Activated T-cell treated with anti-CD3 and anti-CD28 coated beads, Interleukin-2, amount 50 U/mL, for 72 hours (primary cell): ENCODE results near the gene NDOR1. TPM values are rescaled to one million over a fixed set of nuclear protein-coding genes. Genes with fewer than 3 reads are reported as not detected.
A peak's percentile ranks its signal among the peaks of the same experiment; 100 is the strongest.
"Not testable (repeated sequence)": the region's sequence is repeated elsewhere in the genome, so short reads cannot be mapped to it uniquely, and the experiment has no call there.

Source experiments
- ATAC-seq, 2 donors: fragments of 150-1000 bp; cut with Tn5 transposase; replicated peaks in 1 of 2; 2 replicates each; pipeline ENCODE4 v1.10.0; 2021; ENCODE audit warnings: moderate library complexity in 2 of 2, mild to moderate bottlenecking in 1 of 2
- DNase-seq, 2 donors: peaks; one replicate each; pipeline ENCODE4 v3.0.0; 2021 to 2022; ENCODE audit warnings: mixed read lengths in 1 of 2
- H3K27ac Mint-ChIP-seq: one replicate; pipeline ENCODE4 v1.8.0; 2022; ENCODE audit warnings: mild to moderate bottlenecking, moderate library complexity, mixed read lengths
- H3K27me3 Mint-ChIP-seq: one replicate; pipeline ENCODE4 v1.8.0; 2022; ENCODE audit warnings: low read depth, mixed read lengths
- H3K36me3 Mint-ChIP-seq, 2 donors: one replicate each; pipeline ENCODE4 v1.8.0; 2022; ENCODE audit warnings: mixed read lengths in 2 of 2, mild to moderate bottlenecking in 1 of 2; ENCODE audit not compliant: insufficient read depth in 2 of 2
- H3K4me1 Mint-ChIP-seq: one replicate; pipeline ENCODE4 v1.8.0; 2022; ENCODE audit warnings: low read depth, mixed read lengths
- H3K4me3 Mint-ChIP-seq, 2 donors: one replicate each; pipeline ENCODE4 v1.8.0; 2022; ENCODE audit warnings: mild to moderate bottlenecking in 2 of 2, mixed read lengths in 2 of 2, moderate library complexity in 2 of 2
- H3K9me3 Mint-ChIP-seq, 2 donors: one replicate each; pipeline ENCODE4 v1.8.0; 2022; ENCODE audit warnings: mixed read lengths in 2 of 2
- total RNA-seq, 2 donors: library from RNA; stranded (reverse); gene quantifications; one replicate each; pipeline ENCODE4 v1.2.3, GENCODE V29; 2022

NDOR1 gene
- total RNA-seq, 2 donors from 2014 or later: 43.3 to 50.9 TPM

DNA sequence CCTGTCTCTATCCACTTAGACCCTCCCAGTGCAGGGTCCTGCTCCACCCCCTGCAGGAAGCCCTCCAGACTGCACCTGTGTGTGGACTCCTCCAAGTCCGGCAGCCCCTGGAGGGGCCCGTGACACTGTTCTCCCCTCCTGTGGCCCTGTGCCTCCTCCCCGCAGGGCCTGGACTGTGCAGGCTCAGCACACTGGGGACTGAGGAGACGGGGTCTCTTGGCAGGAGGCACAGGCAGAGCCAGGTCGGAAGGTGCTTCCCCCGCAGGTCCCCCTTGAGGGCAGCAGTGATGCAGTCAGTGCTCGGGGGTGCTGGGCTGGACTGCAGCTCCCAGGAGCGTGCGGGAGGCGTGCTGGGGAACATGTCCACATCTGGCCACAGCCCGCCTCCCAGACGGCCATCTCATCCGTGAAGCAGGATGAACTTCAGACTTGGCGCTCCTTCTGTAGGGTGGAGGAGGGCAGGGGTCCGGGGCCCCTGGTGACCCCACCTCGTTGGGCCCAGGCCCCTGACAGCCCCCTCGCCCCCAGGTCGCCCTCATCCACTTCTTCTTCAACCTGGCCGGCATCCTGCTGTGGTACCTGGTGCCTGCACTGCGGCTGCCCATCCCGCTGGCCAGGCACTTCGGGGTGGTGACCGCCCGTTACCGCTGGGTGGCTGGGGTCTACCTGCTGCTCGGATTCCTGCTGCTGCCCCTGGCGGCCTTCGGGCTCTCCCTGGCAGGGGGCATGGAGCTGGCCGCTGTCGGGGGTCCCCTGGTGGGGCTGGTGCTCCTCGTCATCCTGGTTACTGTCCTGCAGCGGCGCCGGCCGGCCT, 30.1 kb downstream of the NDOR1 start:
- peaks cover 7% of the 10 kb centered on the region for H3K4me1 Mint-ChIP-seq
- ATAC-seq: no peak
- H3K27ac Mint-ChIP-seq: no peak overlapping the region
- no peak overlapping the region for H3K4me3 Mint-ChIP-seq
- no peaks in the 10 kb centered on the region for H3K27me3 Mint-ChIP-seq
- no peaks in the 10 kb centered on the region for H3K9me3 Mint-ChIP-seq
- H3K36me3 Mint-ChIP-seq: no peaks in the 10 kb centered on the region
- DNase-seq: no peak

DNA sequence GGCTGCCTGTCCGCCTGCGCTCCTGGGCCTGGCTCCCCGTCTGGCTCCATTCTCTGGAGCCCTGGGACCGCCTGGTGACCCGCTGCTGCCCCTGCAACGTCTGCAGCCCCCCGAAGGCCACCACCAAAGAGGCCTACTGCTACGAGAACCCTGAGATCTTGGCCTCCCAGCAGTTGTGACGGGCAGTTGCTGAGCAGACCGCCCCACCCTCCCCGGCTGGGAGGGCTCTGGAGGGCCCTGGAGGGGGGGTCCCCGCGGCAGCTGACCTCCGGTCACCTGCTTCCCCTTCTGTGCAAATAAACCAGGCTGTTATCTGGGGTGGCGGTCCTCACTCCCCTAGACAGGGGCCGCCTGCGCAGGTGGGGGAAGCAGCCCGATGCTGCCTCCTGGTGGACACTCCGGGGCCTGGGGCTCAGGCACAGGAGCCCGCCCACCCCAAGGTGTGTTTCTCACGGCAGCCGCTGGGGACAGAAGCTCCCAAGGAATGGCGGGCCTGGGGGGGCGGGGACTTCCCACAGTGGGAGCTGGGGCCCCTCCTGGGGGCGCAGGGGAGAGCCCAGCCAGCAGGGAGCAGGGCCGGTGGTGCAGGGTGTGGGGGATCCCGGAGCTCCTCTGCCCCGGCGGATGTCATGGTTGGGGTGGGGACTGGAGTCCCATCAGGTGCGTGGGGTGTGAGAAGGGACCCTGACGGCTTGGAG, 30.9 kb downstream of the NDOR1 start:
- Mint-ChIP-seq H3K4me3 (peak overlapping the region; percentile 43 to 52), H3K4me1 (peaks cover 7% of the 10 kb centered on the region), H3K36me3 (peaks cover 0 to 4% of the 10 kb centered on the region in 2 donors), H3K27ac (no peak overlapping the region), H3K27me3 (no peaks in the 10 kb centered on the region), H3K9me3 (no peaks in the 10 kb centered on the region)
- peak; percentile 93 to 94 for DNase-seq
- ATAC-seq: peak; percentile 26 to 35

DNA sequence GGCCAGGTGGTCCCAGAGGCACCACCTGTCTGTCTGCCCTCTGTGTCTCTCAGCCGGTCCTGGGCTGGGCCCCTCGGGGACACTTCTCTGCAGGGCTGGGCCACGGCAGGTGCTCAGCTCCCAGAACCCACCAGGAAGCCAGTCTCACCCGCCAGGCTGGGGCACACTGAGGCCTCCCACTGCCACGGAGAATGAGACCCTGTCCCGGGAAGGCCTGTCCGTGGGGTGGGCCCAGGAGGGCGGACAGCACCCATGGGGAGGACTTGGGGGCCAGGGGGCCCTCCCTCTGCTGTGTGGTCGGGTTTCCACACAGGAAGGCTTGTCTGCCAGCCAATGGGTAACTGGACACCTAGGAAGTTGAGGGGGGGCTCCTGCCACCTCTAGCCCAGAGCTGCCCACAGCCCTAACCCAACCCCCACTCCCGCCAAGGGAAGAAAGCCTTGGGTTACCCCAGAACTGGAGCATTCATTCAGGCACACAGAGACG, 31.5 kb downstream of the NDOR1 start:
- H3K4me3 Mint-ChIP-seq: peak overlapping the region; percentile 43 to 52
- peaks cover 7% of the 10 kb centered on the region for H3K4me1 Mint-ChIP-seq
- H3K36me3 Mint-ChIP-seq: peaks cover 0 to 4% of the 10 kb centered on the region in 2 donors
- ATAC-seq (no peak), DNase-seq (no peak)
- H3K27me3 Mint-ChIP-seq: no peaks in the 10 kb centered on the region
- no peak overlapping the region for H3K27ac Mint-ChIP-seq
- H3K9me3 Mint-ChIP-seq: no peaks in the 10 kb centered on the region

DNA sequence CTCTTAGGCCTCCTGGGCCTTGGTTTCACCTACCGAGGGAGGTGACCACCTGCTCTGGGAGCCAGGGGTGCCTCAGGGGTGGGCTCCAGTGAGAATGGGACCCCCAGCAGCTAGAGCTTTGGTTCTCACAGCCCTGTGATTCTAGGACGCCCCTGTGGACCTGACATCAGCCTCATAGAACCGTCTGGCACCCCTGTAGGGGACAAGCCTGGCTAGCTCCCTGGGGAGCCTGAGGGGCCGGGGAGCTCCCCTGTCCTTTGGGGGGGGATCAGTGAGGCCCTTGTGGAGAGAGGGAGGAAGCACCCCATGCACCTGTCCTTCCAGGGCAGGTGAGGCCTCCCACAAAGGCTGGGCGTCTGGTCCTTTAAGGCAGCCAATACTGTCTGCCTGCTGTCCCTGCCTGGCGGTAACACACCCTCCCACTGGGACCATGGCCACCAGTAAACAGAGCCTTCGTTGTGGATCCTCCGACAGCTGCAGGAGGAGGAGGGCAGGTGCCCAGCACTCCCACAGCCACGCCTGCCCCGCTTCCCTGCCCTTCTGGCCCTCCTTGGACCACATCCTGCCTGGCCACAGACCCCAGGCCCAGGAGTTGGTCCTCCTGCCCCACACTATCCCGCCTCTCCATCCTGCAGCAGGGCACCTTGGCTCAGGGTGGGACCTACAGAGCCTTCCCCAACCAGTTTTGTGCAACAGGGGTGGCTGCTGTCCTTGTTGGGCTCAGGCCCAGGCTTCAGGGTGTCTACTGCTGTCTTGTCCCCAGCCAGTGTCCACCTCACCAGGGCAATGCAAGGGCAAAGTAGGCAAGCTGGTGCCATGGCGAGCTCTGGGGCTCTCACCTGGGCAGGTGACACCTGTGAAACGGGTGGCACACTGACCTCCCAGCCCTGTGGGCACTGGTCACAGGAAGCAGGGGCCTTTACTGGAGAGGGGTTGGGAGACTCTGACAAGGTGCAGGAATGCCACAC, 32.5 kb downstream of the NDOR1 start:
- H3K9me3 Mint-ChIP-seq: no peaks in the 10 kb centered on the region
- H3K4me1 Mint-ChIP-seq: peaks cover 18% of the 10 kb centered on the region
- no peak overlapping the region for H3K27ac Mint-ChIP-seq
- ATAC-seq (no peak), DNase-seq (no peak)
- peak overlapping the region; percentile 18 to 91 for H3K4me3 Mint-ChIP-seq
- H3K27me3 Mint-ChIP-seq: no peaks in the 10 kb centered on the region
- peaks cover 8 to 9% of the 10 kb centered on the region in 2 donors for H3K36me3 Mint-ChIP-seq

DNA sequence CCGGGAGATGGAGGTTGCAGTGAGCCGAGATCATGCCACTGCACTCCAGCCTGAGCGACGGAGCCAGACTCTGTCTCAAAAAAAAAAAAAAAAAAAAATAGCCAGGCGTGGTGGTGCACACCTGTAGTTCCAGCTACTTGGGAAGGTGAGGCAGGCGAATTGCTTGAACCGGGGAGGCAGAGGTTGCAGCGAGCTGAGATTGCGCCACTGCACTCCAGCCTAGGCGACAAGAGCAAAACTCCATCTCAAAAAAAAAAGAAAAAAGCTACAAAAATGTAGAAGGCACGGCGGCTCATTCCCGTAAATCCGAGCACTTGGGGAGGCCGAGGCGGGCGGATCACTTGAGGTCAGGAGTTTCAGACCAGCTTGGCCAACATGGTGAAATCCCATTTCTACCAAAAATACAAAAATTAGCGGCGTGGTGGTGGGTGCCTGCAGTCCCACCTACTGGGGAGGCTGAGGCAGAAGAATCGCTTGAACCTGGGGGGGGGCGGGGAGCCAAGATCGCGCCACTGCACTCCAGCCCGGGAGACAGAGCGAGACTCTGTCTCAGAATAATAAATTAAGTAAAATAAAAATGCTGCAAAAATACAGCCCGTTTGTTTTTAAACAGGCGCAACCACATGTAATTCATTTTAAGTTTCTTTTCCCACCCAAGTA, 34.2 kb downstream of the NDOR1 start:
- Mint-ChIP-seq H3K36me3 (peaks cover 9 to 11% of the 10 kb centered on the region in 2 donors), H3K4me1 (peaks cover 32% of the 10 kb centered on the region), H3K27ac (peak overlapping the region; percentile 73), H3K4me3 (peak overlapping the region; percentile 78 to 91)
- H3K9me3 Mint-ChIP-seq, ATAC-seq, DNase-seq, H3K27me3 Mint-ChIP-seq: not testable (repeated sequence)

DNA sequence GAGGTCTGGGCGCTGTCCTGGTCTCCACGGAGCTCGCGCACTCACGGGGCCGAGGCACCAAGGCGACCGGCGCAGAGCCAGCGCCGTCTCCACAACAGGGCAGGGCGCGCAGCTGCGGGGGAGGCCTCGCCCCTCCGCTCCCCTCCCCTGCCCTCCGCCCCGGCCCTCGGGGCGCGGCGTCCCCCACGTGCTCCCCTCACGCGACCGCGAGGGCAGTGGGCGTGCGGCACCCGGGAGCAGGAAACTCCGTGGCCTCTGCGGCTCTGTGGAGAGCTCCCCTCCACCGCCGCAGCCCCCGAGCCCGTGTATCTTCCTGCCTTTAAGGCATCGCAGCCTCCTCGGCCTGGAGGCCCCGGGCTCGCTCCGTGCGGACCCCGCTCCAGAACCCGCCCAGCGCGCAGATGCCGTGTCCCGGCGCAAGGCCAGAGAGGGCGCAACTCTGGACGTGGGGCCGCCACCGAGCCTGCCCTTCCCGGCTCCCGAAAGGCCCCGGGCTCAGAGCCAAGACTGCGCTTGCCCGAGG, 34.9 kb downstream of the NDOR1 start:
- Mint-ChIP-seq H3K27ac (no peak overlapping the region), H3K27me3 (no peaks in the 10 kb centered on the region), H3K36me3 (peaks cover 9 to 11% of the 10 kb centered on the region in 2 donors), H3K4me3 (peak overlapping the region; percentile 78 to 91), H3K4me1 (peaks cover 32% of the 10 kb centered on the region), H3K9me3 (no peaks in the 10 kb centered on the region)
- ATAC-seq (peak; percentile 31 to 36), DNase-seq (peak; percentile 74 to 79)

DNA sequence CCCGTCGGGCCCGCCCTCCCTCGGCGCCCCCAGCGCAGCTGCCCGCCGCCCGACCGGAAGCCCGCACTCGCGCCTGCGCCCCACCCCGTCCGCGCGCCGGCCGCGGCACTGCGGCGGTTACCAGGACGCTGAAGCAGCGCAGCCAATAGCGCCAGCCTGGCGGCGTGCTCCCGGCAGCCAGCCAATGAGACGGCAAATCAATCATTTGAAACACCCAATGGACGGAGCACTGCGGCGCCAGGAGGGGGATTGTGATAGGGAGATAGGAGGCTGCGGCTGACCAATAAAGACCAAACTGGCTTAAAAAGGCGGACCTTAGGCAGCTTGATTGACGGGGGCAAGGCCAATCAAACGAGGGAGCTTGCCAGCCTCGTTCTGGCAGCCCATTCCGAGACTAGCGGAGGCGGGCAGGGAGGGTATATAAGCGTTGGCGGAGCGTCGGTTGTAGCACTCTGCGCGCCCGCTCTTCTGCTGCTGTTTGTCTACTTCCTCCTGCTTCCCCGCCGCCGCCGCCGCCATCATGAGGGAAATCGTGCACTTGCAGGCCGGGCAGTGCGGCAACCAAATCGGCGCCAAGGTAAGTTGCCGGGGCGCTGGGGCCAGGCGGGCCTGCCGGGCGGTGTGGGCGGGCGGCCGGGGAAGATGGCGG, 35.5 kb downstream of the NDOR1 start, which contains the start of gene TUBB4B:
TUBB4B (plus strand) TSS at position 447 of the 649 bp plus-strand sequence; CDS start at position 521, 74 bp downstream.
- Mint-ChIP-seq H3K27me3 (no peaks in the 10 kb centered on the region), H3K9me3 (no peaks in the 10 kb centered on the region), H3K4me3 (peak within 1 kb of the TSS; percentile 88 to 91), H3K27ac (peak within 1 kb of the TSS; percentile 97), H3K4me1 (peaks cover 32% of the 10 kb centered on the region), H3K36me3 (peaks cover 9 to 11% of the 10 kb centered on the region in 2 donors)
- ATAC-seq (peak; percentile 70 to 75), DNase-seq (peak; percentile 97 to 98)

DNA sequence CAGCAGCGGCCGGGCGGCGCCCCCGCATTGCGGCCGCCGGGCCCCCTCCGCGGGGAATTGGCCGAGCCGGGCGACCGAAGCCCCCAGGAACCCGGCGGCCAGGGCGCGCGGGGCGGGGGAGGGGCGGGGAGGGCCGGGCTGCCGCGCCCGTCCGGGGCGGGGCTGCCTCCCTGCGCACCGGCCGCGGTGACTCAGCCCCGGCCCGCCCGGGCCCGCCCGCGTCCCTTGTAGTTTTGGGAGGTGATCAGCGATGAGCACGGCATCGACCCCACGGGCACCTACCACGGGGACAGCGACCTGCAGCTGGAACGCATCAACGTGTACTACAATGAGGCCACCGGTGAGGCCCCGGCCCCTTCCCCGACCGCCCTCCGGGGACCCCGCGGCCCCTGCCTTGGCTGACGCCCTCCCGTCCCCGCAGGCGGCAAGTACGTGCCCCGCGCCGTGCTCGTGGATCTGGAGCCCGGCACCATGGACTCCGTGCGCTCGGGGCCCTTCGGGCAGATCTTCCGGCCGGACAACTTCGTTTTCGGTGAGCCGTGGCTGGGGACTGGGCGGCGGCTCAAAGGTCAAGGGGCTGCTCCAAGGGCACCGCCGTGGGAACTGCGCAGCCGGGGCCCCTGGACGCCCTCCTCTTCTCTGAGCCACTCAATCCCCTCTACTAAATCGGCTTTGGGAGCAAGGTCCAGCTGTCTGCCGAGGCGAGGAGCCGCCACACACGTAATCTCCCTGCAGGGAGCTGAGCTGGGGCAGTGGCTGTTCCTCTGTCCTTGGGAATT, 36.2 kb downstream of the NDOR1 start:
- H3K36me3 Mint-ChIP-seq: peaks cover 9 to 11% of the 10 kb centered on the region in 2 donors
- peak overlapping the region; percentile 93 for H3K27ac Mint-ChIP-seq
- ATAC-seq (peak; percentile 24 to 26), DNase-seq (peak; percentile 75 to 77)
- H3K27me3 Mint-ChIP-seq: no peaks in the 10 kb centered on the region
- H3K4me3 Mint-ChIP-seq: peak overlapping the region; percentile 88 to 91
- H3K9me3 Mint-ChIP-seq: no peaks in the 10 kb centered on the region
- H3K4me1 Mint-ChIP-seq: peaks cover 32% of the 10 kb centered on the region

DNA sequence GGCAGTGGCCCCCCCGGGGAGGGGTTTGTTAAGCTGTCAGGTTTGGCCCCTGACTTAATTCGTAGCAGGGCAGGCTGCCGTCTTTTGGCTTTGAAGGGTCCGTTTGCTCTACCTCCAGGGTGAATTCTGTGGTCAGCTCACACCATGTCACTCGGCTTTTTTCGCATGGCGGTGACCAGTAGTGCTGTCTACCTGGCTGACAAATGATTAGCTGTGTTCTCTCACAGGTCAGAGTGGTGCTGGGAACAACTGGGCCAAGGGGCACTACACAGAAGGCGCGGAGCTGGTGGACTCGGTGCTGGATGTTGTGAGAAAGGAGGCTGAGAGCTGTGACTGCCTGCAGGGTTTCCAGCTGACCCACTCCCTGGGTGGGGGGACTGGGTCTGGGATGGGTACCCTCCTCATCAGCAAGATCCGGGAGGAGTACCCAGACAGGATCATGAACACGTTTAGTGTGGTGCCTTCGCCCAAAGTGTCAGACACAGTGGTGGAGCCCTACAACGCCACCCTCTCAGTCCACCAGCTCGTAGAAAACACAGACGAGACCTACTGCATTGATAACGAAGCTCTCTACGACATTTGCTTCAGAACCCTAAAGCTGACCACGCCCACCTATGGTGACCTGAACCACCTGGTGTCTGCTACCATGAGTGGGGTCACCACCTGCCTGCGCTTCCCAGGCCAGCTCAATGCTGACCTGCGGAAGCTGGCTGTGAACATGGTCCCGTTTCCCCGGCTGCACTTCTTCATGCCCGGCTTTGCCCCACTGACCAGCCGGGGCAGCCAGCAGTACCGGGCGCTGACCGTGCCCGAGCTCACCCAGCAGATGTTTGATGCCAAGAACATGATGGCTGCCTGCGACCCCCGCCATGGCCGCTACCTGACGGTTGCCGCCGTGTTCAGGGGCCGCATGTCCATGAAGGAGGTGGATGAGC, 37.0 kb downstream of the NDOR1 start:
- Mint-ChIP-seq H3K4me3 (peak overlapping the region; percentile 85 to 88), H3K4me1 (peaks cover 32% of the 10 kb centered on the region), H3K36me3 (peaks cover 9 to 11% of the 10 kb centered on the region in 2 donors), H3K9me3 (no peaks in the 10 kb centered on the region), H3K27me3 (no peaks in the 10 kb centered on the region), H3K27ac (peak overlapping the region; percentile 93)
- ATAC-seq: no peak
- no peak for DNase-seq

DNA sequence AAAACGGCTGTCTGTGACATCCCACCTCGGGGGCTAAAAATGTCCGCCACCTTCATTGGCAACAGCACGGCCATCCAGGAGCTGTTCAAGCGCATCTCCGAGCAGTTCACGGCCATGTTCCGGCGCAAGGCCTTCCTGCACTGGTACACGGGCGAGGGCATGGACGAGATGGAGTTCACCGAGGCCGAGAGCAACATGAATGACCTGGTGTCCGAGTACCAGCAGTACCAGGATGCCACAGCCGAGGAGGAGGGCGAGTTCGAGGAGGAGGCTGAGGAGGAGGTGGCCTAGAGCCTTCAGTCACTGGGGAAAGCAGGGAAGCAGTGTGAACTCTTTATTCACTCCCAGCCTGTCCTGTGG, 37.7 kb downstream of the NDOR1 start:
- ATAC-seq: not testable (repeated sequence)

More for the DNA sequence above, 37.7 kb downstream of the NDOR1 start:
- DNase-seq, H3K9me3 Mint-ChIP-seq, H3K27me3 Mint-ChIP-seq: not testable (repeated sequence)
- peak overlapping the region; percentile 85 to 88 for H3K4me3 Mint-ChIP-seq
- peaks cover 9 to 11% of the 10 kb centered on the region in 2 donors for H3K36me3 Mint-ChIP-seq
- H3K4me1 Mint-ChIP-seq: peaks cover 32% of the 10 kb centered on the region
- H3K27ac Mint-ChIP-seq: peak overlapping the region; percentile 93
